Esophagus squamous epithelium (tissue), 5 donors: ENCODE results near the gene CNKSR3. TPM values are rescaled to one million over a fixed set of nuclear protein-coding genes. Genes with fewer than 3 reads are reported as not detected.

Source experiments
- DNase-seq: peaks from one replicate; lab custom pipeline; 2025; lab: John Stamatoyannopoulos, UW
- H3K27ac ChIP-seq, 4 donors: fragments of 200-600 bp; sonication (generic); one replicate each; pipeline ENCODE4 v1.5.1; 2016 to 2019; ENCODE audit warnings: mild to moderate bottlenecking in 1 of 4
- H3K27me3 ChIP-seq, 4 donors: fragments of 200-600 bp; sonication (generic); 1 replicate in 3 of 4; 2 replicates in 1 of 4; pipeline versions ENCODE4 v1.5.1 to v1.6.0; 2017 to 2021; ENCODE audit warnings: antibody characterized with exemption in 1 of 4
- H3K36me3 ChIP-seq, 3 donors: fragments of 200-600 bp; sonication (generic); one replicate each; pipeline ENCODE4 v1.5.1; 2016 to 2019
- H3K4me1 ChIP-seq, 3 donors: fragments of 200-600 bp; sonication (generic); one replicate each; pipeline ENCODE4 v1.5.1; 2017 to 2019
- H3K4me3 ChIP-seq, 4 donors: fragments of 200-600 bp; sonication (generic); 1 replicate in 3 of 4; 2 replicates in 1 of 4; pipeline ENCODE4 v1.5.1; 2016 to 2019; ENCODE audit warnings: mild to moderate bottlenecking in 2 of 4, moderate library complexity in 1 of 4
- H3K9me3 ChIP-seq, 3 donors: fragments of 200-600 bp; sonication (generic); one replicate each; pipeline ENCODE4 v1.5.1; 2016 to 2019
- CTCF ChIP-seq, 6 experiments: fragments of 450-650 bp in 4 of 6; fragments of 200-600 bp in 2 of 6; sonication (generic) in 2 of 6; IDR thresholded peaks; one replicate each; pipeline ENCODE4 v1.5.1; 2016 to 2019; ENCODE audit warnings: antibody characterized with exemption in 6 of 6, mild to moderate bottlenecking in 4 of 6, moderate library complexity in 4 of 6
- POLR2A ChIP-seq, 4 donors: fragments of 450-650 bp; IDR thresholded peaks; one replicate each; pipeline ENCODE4 v1.6.1; 2017; ENCODE audit warnings: antibody characterized with exemption in 4 of 4, mild to moderate bottlenecking in 4 of 4, moderate library complexity in 3 of 4
- WGBS, 2 donors: methylation state at CpG; one replicate each; pipeline ENCODE4 v1.1.5; 2018; 5-methylcytosine and 5-hydroxymethylcytosine counted together
- intact Hi-C: fragments of 100-400 bp; cut with DNase I; formaldehyde crosslinking; loops from one replicate; pipeline ENCODE4 v1.15.0; 2022
- total RNA-seq, 4 donors: library from RNA; depleted of rRNA; stranded (reverse); fragments of >200 nt; gene quantifications; one replicate each; pipeline ENCODE4 v1.1.0, GENCODE V29; 2016
- donor health status: DM: yes; HTN: yes; CAD: no.

Gene CNKSR3
- total RNA-seq, 4 donors from 2014 or later: 10.2 to 18.8 (median 13.8) TPM

- intact Hi-C loops: no loop called here
- peaks cover 0 to 20% (median 3%) of the 10 kb centered on the region in 3 donors for H3K4me1 ChIP-seq
- H3K27me3 ChIP-seq: no peaks in the 10 kb centered on the region
- no peak overlapping the region for H3K27ac ChIP-seq
- WGBS, 2 donors: 53 to 66% methylated on average over 3 of the region's 3 CpGs
- H3K9me3 ChIP-seq: no peaks in the 10 kb centered on the region
- DNase-seq: no peak
- H3K4me3 ChIP-seq: no peak overlapping the region
- TF ChIP-seq CTCF (IDR thresholded peaks at IDR 0.05) (no peak), POLR2A (IDR thresholded peaks at IDR 0.05) (no peak)
- peaks cover 0 to 19% (median 0%) of the 10 kb centered on the region in 3 donors for H3K36me3 ChIP-seq
These were observed 60.0 kb downstream of the CNKSR3 start for GRCh38 chr6:154450498-154450897.

- intact Hi-C loops: no loop called here
- WGBS, 2 donors: 50 to 55% methylated on average over 10 to 11 of the region's 11 CpGs
- Histone ChIP-seq H3K4me3 (peak overlapping the region in 1 of 4 donors; percentile 3), H3K36me3 (peaks cover 0 to 19% (median 0%) of the 10 kb centered on the region in 3 donors), H3K4me1 (peaks cover 0 to 24% (median 3%) of the 10 kb centered on the region in 3 donors), H3K27me3 (no peaks in the 10 kb centered on the region), H3K9me3 (no peaks in the 10 kb centered on the region), H3K27ac (peak overlapping the region in 3 of 4 donors; percentile 43 to 69 (median 68))
- DNase-seq: no peak
- TF ChIP-seq POLR2A (IDR thresholded peaks at IDR 0.05): no peak
- peak in 3 of 6 experiments; percentile 19 to 34 (median 29) for TF ChIP-seq CTCF (IDR thresholded peaks at IDR 0.05)
These were observed 61.9 kb downstream of the CNKSR3 start for GRCh38 chr6:154448448-154449096.

GRCh38 chr6:154447954-154448353, 62.5 kb downstream of the CNKSR3 start:
- Histone ChIP-seq H3K9me3 (no peaks in the 10 kb centered on the region), H3K4me3 (no peak overlapping the region), H3K36me3 (peaks cover 0 to 25% (median 0%) of the 10 kb centered on the region in 3 donors), H3K4me1 (peaks cover 0 to 24% (median 3%) of the 10 kb centered on the region in 3 donors), H3K27me3 (no peaks in the 10 kb centered on the region), H3K27ac (peak overlapping the region in 3 of 4 donors; percentile 43 to 69 (median 54))
- TF ChIP-seq CTCF (IDR thresholded peaks at IDR 0.05) (no peak), POLR2A (IDR thresholded peaks at IDR 0.05) (no peak)
- WGBS, 2 donors: 61 to 68% methylated on average over 2 of the region's 2 CpGs
- intact Hi-C loops: no loop called here
- DNase-seq: no peak

GRCh38 chr6:154446984-154447383, 63.5 kb downstream of the CNKSR3 start:
- no peak for TF ChIP-seq CTCF (IDR thresholded peaks at IDR 0.05)
- TF ChIP-seq POLR2A (IDR thresholded peaks at IDR 0.05): no peak
- peaks cover 0 to 24% (median 3%) of the 10 kb centered on the region in 3 donors for H3K4me1 ChIP-seq
- WGBS, 2 donors: 88 to 94% methylated on average over 8 of the region's 8 CpGs

GRCh38 chr6:154445417-154445816, 65.1 kb downstream of the CNKSR3 start:
- no peak overlapping the region for H3K27ac ChIP-seq
- H3K4me1 ChIP-seq: peaks cover 0 to 24% (median 3%) of the 10 kb centered on the region in 3 donors
- TF ChIP-seq POLR2A (IDR thresholded peaks at IDR 0.05): no peak
- no peak for TF ChIP-seq CTCF (IDR thresholded peaks at IDR 0.05)
- no peak overlapping the region for H3K4me3 ChIP-seq
- peaks cover 0 to 43% (median 0%) of the 10 kb centered on the region in 3 donors for H3K36me3 ChIP-seq
- no peaks in the 10 kb centered on the region for H3K9me3 ChIP-seq
- H3K27me3 ChIP-seq: no peaks in the 10 kb centered on the region
- 26 to 42% methylated on average over 2 of the region's 2 CpGs for WGBS, 2 donors
- intact Hi-C loops: no loop called here
- DNase-seq: no peak

More at GRCh38 chr6:154446984-154447383, 63.5 kb downstream of the CNKSR3 start:
- Histone ChIP-seq H3K36me3 (peaks cover 0 to 27% (median 0%) of the 10 kb centered on the region in 3 donors), H3K4me3 (no peak overlapping the region), H3K27ac (peak overlapping the region in 1 of 4 donors; percentile 2), H3K27me3 (no peaks in the 10 kb centered on the region), H3K9me3 (no peaks in the 10 kb centered on the region)
- intact Hi-C loops: no loop called here
- no peak for DNase-seq
